Liver (tissue), 9 donors: ENCODE data around the gene MRC1. TPM values are rescaled to one million over a fixed set of nuclear protein-coding genes. Genes with fewer than 3 reads are reported as not detected.

Source experiments
- DNase-seq: peaks from one replicate; pipeline ENCODE4 v3.0.0-alpha.2; 2017; ENCODE audit warnings: low spot score
- H3K27ac ChIP-seq, 2 donors: one replicate each; pipeline ENCODE4 v1.7.0; 2013; ENCODE audit warnings: inconsistent platforms in 2 of 2, low read length in 2 of 2, control low read depth in 1 of 2, low read depth in 1 of 2, mild to moderate bottlenecking in 1 of 2
- H3K27me3 ChIP-seq, 4 donors: one replicate each; pipeline versions ENCODE4 v1.6.1 to v1.7.0; 2013; ENCODE audit warnings: low read length in 3 of 4, inconsistent platforms in 1 of 4, mild to moderate bottlenecking in 1 of 4, moderate library complexity in 1 of 4; ENCODE audit not compliant: control insufficient read depth in 4 of 4, insufficient read depth in 4 of 4
- H3K36me3 ChIP-seq, 4 donors: one replicate each; pipeline versions ENCODE4 v1.6.1 to v1.7.0; 2013; ENCODE audit warnings: low read length in 3 of 4, mild to moderate bottlenecking in 3 of 4, low read depth in 1 of 4, moderate library complexity in 1 of 4; ENCODE audit not compliant: control insufficient read depth in 4 of 4, insufficient read depth in 3 of 4
- H3K4me1 ChIP-seq, 4 donors: one replicate each; pipeline versions ENCODE4 v1.6.1 to v1.7.0; 2013; ENCODE audit warnings: low read length in 3 of 4, mild to moderate bottlenecking in 3 of 4, moderate library complexity in 1 of 4; ENCODE audit not compliant: control insufficient read depth in 4 of 4, insufficient read depth in 4 of 4
- H3K4me3 ChIP-seq, 3 donors: one replicate each; pipeline versions ENCODE4 v1.6.1 to v1.7.0; 2013; ENCODE audit warnings: low read length in 3 of 3, control low read depth in 1 of 3, low read depth in 1 of 3, mild to moderate bottlenecking in 1 of 3
- H3K9ac ChIP-seq, 2 donors: one replicate each; pipeline ENCODE4 v1.7.0; 2013; ENCODE audit warnings: low read length in 2 of 2, mild to moderate bottlenecking in 2 of 2, moderate library complexity in 2 of 2, control low read depth in 1 of 2, low read depth in 1 of 2
- H3K9me3 ChIP-seq, 4 donors: one replicate each; pipeline versions ENCODE4 v1.6.1 to v1.7.0; 2013; ENCODE audit warnings: low read length in 3 of 4; ENCODE audit not compliant: control insufficient read depth in 4 of 4
- ATF3 ChIP-seq: IDR thresholded peaks from 2 replicates; pipeline ENCODE4 v1.6.1; 2016; ENCODE audit warnings: antibody characterized with exemption
- CTCF ChIP-seq: fragments of 150-350 bp; IDR thresholded peaks from 2 replicates; pipeline ENCODE4 v1.5.1; 2017; ENCODE audit warnings: improper control_type of control experiment, low read depth, low read length; ENCODE audit not compliant: missing input control
- EGR1 ChIP-seq, 2 donors: IDR thresholded peaks; 2 replicates each; pipeline ENCODE4 v1.6.1; 2016 to 2018; ENCODE audit warnings: antibody characterized with exemption in 2 of 2, low read depth in 2 of 2
- FOXA1 ChIP-seq: IDR thresholded peaks from 2 replicates; pipeline ENCODE4 v1.6.1; 2016; ENCODE audit warnings: antibody characterized with exemption
- FOXA2 ChIP-seq: IDR thresholded peaks from 2 replicates; pipeline ENCODE4 v1.6.1; 2016; ENCODE audit warnings: antibody characterized with exemption
- GABPA ChIP-seq, 2 donors: IDR thresholded peaks in 1 of 2; conservative IDR thresholded peaks in 1 of 2; 2 replicates each; pipeline ENCODE4 v1.6.1; 2016; ENCODE audit warnings: antibody characterized with exemption in 2 of 2, mild to moderate bottlenecking in 1 of 2, moderate library complexity in 1 of 2
- HNF4A ChIP-seq, 2 donors: conservative IDR thresholded peaks; 2 replicates each; pipeline ENCODE4 v1.6.1; 2016; ENCODE audit warnings: antibody characterized with exemption in 2 of 2, mild to moderate bottlenecking in 2 of 2
- HNF4G ChIP-seq: IDR thresholded peaks from 2 replicates; pipeline ENCODE4 v1.6.1; 2016; ENCODE audit warnings: antibody characterized with exemption
- JUND ChIP-seq, 2 donors: IDR thresholded peaks; 2 replicates each; pipeline ENCODE4 v1.6.1; 2016; ENCODE audit warnings: antibody characterized with exemption in 2 of 2
- MAX ChIP-seq: IDR thresholded peaks from 2 replicates; pipeline ENCODE4 v1.6.1; 2016; ENCODE audit warnings: antibody characterized with exemption
- NR2F2 ChIP-seq: IDR thresholded peaks from 2 replicates; pipeline ENCODE4 v1.6.1; 2016; ENCODE audit warnings: antibody characterized with exemption
- RAD21 ChIP-seq, 2 donors: IDR thresholded peaks; 2 replicates each; pipeline ENCODE4 v1.6.1; 2016; ENCODE audit warnings: antibody characterized with exemption in 2 of 2, mild to moderate bottlenecking in 2 of 2
- REST ChIP-seq: IDR thresholded peaks from 2 replicates; pipeline ENCODE4 v1.6.1; 2016; ENCODE audit warnings: antibody characterized with exemption, mild to moderate bottlenecking
- RXRA ChIP-seq, 2 donors: IDR thresholded peaks; 2 replicates each; pipeline ENCODE4 v1.6.1; 2017 to 2018; ENCODE audit warnings: antibody characterized with exemption in 2 of 2, mild to moderate bottlenecking in 1 of 2
- SP1 ChIP-seq: IDR thresholded peaks from 2 replicates; pipeline ENCODE4 v1.6.1; 2018; ENCODE audit warnings: antibody characterized with exemption, mild to moderate bottlenecking
- TAF1 ChIP-seq: conservative IDR thresholded peaks from 2 replicates; pipeline ENCODE4 v1.6.1; 2016; ENCODE audit warnings: antibody characterized with exemption, mild to moderate bottlenecking
- YY1 ChIP-seq: IDR thresholded peaks from 2 replicates; pipeline ENCODE4 v1.6.1; 2016; ENCODE audit warnings: antibody characterized with exemption, mild to moderate bottlenecking
- ZBTB33 ChIP-seq: IDR thresholded peaks from 2 replicates; pipeline ENCODE4 v1.6.1; 2016; ENCODE audit warnings: antibody characterized with exemption
- WGBS: extraction: QIAGEN DNeasy Blood & Tissue Kit; methylation state at CpG from one replicate; pipeline ENCODE4 v1.1.7; 2013; 5-methylcytosine and 5-hydroxymethylcytosine counted together
- polyA plus RNA-seq, 2 donors: library from polyadenylated mRNA; stranded (reverse) in 1 of 2; unstranded in 1 of 2; fragments of 200-250 nt in 1 of 2; fragments of >200 nt in 1 of 2; fragmentation: Nextera tagmentation in 1 of 2; extraction: Ambion mirVana in 1 of 2; gene quantifications; one replicate each; pipeline versions ENCODE4 v1.2.1 to v1.2.3, GENCODE V29; 2013 to 2015
- total RNA-seq, 2 donors: library from RNA; depleted of rRNA; stranded (reverse); fragments of >200 nt; gene quantifications; one replicate each; pipeline ENCODE4 v1.2.3, GENCODE V29; 2014
- donor health status: healthy.
- donor health status: healthy.
- donor health status: healthy.
- donor health status: healthy.
- donor health status: healthy.

MRC1 gene
- 10 to 100 TPM; 34.6 to 47.0 TPM for total RNA-seq
- polyA plus RNA-seq = 10 to 100 TPM in 1 of 2 donors, 1 to 10 TPM in 1; 9.2 to 33.6 TPM

- 53% methylated on average over 23 of the region's 23 CpGs for WGBS
- H3K9ac ChIP-seq = peak within 1 kb of the TSS in 1 of 2 donors; percentile 62
- H3K4me3 ChIP-seq = peak within 1 kb of the TSS in 2 of 3 donors; percentile 22 to 37
- H3K36me3 ChIP-seq = no peaks in the 10 kb centered on the region
- H3K27me3 ChIP-seq = peaks cover 0 to 2% (median 0%) of the 10 kb centered on the region in 4 donors
- peak within 1 kb of the TSS; percentile 56 to 66 for H3K27ac ChIP-seq
- H3K4me1 ChIP-seq = no peaks in the 10 kb centered on the region
- no peaks in the 10 kb centered on the region for H3K9me3 ChIP-seq
- no peak for DNase-seq
- TF ChIP-seq RXRA (IDR thresholded peaks at IDR 0.05) (no peak), RAD21 (IDR thresholded peaks at IDR 0.05) (peak in 1 of 2 donors; percentile 11)
Measured at GRCh38 chr10:17808971-17809841, at the start of gene MRC1. MRC1 (plus strand) TSS chr10:17809348; CDS start chr10:17809466, 118 bp downstream.

- Histone ChIP-seq H3K4me3 (no peak overlapping the region), H3K9ac (no peak overlapping the region), H3K27ac (no peak overlapping the region), H3K27me3 (no peaks in the 10 kb centered on the region), H3K9me3 (no peaks in the 10 kb centered on the region), H3K36me3 (no peaks in the 10 kb centered on the region), H3K4me1 (peaks cover 0 to 2% (median 0%) of the 10 kb centered on the region in 4 donors)
- TF ChIP-seq JUND (IDR thresholded peaks at IDR 0.05) (no peak), FOXA1 (no peak), MAX (no peak), YY1 (no peak), CTCF (no peak), ATF3 (no peak), RXRA (IDR thresholded peaks at IDR 0.05) (no peak), NR2F2 (no peak), EGR1 (IDR thresholded peaks at IDR 0.05; ENCODE audit: low read depth in 2 of 2) (no peak), HNF4G (no peak), SP1 (no peak), RAD21 (IDR thresholded peaks at IDR 0.05) (no peak), ZBTB33 (no peak), GABPA (IDR thresholded peaks at IDR 0.05 in 1 of 2, conservative IDR thresholded peaks at IDR 0.05 in 1 of 2) (no peak), FOXA2 (no peak), REST (no peak), TAF1 (no peak), HNF4A (conservative IDR thresholded peaks at IDR 0.05) (no peak)
- no peak for DNase-seq
- 74% methylated on average over 4 of the region's 4 CpGs for WGBS
Measured at GRCh38 chr10:17764142-17764541, 45.0 kb upstream of the MRC1 start.
